SU-DHL-6 (cell line): Measurements from ENCODE around the gene RASA3.

Source experiments
- H2AFZ ChIP-seq: fragments of 200-600 bp; sonication (generic); 2 replicates; pipeline ENCODE4 v1.6.1; 2014; ENCODE audit warnings: low read depth, mild to moderate bottlenecking, moderate library complexity, mixed read lengths, antibody characterized with exemption, low read length; ENCODE audit not compliant: severe bottlenecking
- H3F3A ChIP-seq: fragments of 200-600 bp; shearing (Covaris generic); 2 replicates; pipeline ENCODE4 v1.6.0; 2016; ENCODE audit warnings: antibody characterized with exemption, mild to moderate bottlenecking; ENCODE audit not compliant: insufficient read depth
- H3K27ac ChIP-seq: fragments of 200-600 bp; sonication (generic); 2 replicates; pipeline ENCODE4 v1.5.1; 2016; ENCODE audit warnings: low read depth, mild to moderate bottlenecking, low read length, moderate library complexity, mixed read lengths
- H3K27me3 ChIP-seq: fragments of 200-600 bp; sonication (generic), shearing (Covaris generic); 2 replicates; pipeline ENCODE4 v1.6.0; 2014; ENCODE audit warnings: mild to moderate bottlenecking, low read length
- H3K36me3 ChIP-seq: fragments of 200-600 bp; sonication (generic); 2 replicates; pipeline ENCODE4 v1.6.1; 2014; ENCODE audit warnings: mild to moderate bottlenecking, low read length, mixed read lengths
- H3K4me2 ChIP-seq: fragments of 300-600, 200-600 bp; shearing (Covaris generic), sonication (generic); 2 replicates; pipeline ENCODE4 v1.6.0; 2014; ENCODE audit warnings: low read length, low read depth, mild to moderate bottlenecking; ENCODE audit not compliant: poor library complexity, severe bottlenecking
- H3K4me3 ChIP-seq: fragments of 200-600 bp; sonication (generic); 2 replicates; pipeline ENCODE4 v1.5.1; 2014; ENCODE audit warnings: antibody characterized with exemption, low read length, mild to moderate bottlenecking, mixed read lengths; ENCODE audit not compliant: insufficient read depth, poor library complexity, severe bottlenecking
- H3K79me2 ChIP-seq: fragments of 200-600 bp; sonication (generic); 2 replicates; pipeline ENCODE4 v1.6.1; 2014; ENCODE audit warnings: mild to moderate bottlenecking, low read length, moderate library complexity; ENCODE audit not compliant: insufficient read depth
- H3K9ac ChIP-seq: fragments of 200-600 bp; sonication (generic); 2 replicates; pipeline ENCODE4 v1.7.0; 2014; ENCODE audit warnings: mild to moderate bottlenecking, low read length
- H3K9me2 ChIP-seq: fragments of 200-600 bp; sonication (generic); replicated peaks from 2 replicates; pipeline ENCODE4 v1.6.1; 2014; ENCODE audit warnings: low read length; ENCODE audit not compliant: insufficient read depth
- H3K9me3 ChIP-seq: fragments of 200-600 bp; sonication (generic); 2 replicates; pipeline ENCODE4 v1.6.1; 2014; ENCODE audit warnings: low read length, mixed read lengths; ENCODE audit not compliant: insufficient read depth
- H4K20me1 ChIP-seq: fragments of 200-600 bp; sonication (generic); 2 replicates; pipeline ENCODE4 v1.6.1; 2014; ENCODE audit warnings: low read depth, mild to moderate bottlenecking, antibody characterized with exemption, low read length, moderate library complexity, mixed read lengths
- EZH2phosphoT487 ChIP-seq: fragments of 200-600 bp; sonication (generic), shearing (Covaris generic); conservative IDR thresholded peaks from 2 replicates; pipeline ENCODE4 v1.6.1; 2018; ENCODE audit warnings: mild to moderate bottlenecking, antibody characterized with exemption, low read length, moderate library complexity, mixed read lengths
- TF ChIP-seq, protein P1 (sequence below): fragments of 200-600 bp; sonication (generic); IDR thresholded peaks from one replicate; pipeline ENCODE4 v1.5.1; 2017; ENCODE audit warnings: antibody characterized with exemption, mild to moderate bottlenecking, low read length, moderate library complexity; ENCODE audit not compliant: insufficient read depth, poor library complexity, severe bottlenecking

Gene RASA3

DNA sequence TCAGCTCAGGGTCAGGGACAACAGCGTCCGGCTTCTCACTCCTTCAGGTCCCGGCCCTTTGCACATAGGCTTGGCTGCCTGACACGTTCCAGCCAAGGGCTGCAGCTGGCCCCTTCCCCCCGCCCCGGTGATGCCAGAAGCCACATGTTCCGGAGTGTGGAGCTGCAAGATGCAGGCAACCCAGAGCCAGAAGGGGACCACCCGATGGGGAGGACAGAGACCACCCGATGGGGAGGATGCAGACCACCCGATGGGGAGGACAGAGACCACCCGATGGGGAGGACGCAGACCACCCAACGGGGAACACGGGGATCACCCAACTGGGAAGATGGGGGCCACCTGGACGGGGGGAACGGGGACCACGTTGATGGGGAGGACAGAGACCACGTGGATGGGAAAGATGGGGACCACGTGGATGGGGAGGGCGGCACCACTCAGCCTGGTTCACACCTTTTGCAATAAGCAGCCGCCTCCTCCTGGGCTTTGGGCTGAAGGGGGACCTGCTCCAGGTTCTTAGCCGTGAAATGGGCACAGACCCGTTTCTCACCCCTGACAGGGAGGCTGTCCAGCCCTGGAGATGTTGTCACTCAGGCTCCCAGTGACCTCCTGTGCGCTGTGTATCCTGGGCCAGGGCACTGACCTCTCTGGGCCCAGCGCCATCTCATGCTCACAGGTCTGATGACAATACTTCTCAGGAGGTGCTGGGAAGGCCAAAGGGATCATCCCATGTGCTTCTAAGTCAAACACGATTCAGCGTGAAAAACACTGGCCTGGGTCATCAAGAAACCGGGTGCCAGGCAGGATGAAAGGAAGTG, 193.1 kb downstream of the RASA3 start:
- H4K20me1 ChIP-seq, result no peaks in the 10 kb centered on the region
- H3F3A ChIP-seq, result no peaks in the 10 kb centered on the region
- no peak overlapping the region for H3K4me3 ChIP-seq
- H3K36me3 ChIP-seq, result no peaks in the 10 kb centered on the region
- no peak overlapping the region for H3K27ac ChIP-seq
- no peak for TF ChIP-seq EZH2phosphoT487
- TF ChIP-seq, protein P1, sequence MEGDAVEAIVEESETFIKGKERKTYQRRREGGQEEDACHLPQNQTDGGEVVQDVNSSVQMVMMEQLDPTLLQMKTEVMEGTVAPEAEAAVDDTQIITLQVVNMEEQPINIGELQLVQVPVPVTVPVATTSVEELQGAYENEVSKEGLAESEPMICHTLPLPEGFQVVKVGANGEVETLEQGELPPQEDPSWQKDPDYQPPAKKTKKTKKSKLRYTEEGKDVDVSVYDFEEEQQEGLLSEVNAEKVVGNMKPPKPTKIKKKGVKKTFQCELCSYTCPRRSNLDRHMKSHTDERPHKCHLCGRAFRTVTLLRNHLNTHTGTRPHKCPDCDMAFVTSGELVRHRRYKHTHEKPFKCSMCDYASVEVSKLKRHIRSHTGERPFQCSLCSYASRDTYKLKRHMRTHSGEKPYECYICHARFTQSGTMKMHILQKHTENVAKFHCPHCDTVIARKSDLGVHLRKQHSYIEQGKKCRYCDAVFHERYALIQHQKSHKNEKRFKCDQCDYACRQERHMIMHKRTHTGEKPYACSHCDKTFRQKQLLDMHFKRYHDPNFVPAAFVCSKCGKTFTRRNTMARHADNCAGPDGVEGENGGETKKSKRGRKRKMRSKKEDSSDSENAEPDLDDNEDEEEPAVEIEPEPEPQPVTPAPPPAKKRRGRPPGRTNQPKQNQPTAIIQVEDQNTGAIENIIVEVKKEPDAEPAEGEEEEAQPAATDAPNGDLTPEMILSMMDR, result no peak
- no peaks in the 10 kb centered on the region for H3K79me2 ChIP-seq
- no peaks in the 10 kb centered on the region for H3K9me2 ChIP-seq
- H3K4me2 ChIP-seq, result no peak overlapping the region
- no peak overlapping the region for H3K9ac ChIP-seq
- H2AFZ ChIP-seq, result no peak overlapping the region
- no peaks in the 10 kb centered on the region for H3K9me3 ChIP-seq
- no peaks in the 10 kb centered on the region for H3K27me3 ChIP-seq

DNA sequence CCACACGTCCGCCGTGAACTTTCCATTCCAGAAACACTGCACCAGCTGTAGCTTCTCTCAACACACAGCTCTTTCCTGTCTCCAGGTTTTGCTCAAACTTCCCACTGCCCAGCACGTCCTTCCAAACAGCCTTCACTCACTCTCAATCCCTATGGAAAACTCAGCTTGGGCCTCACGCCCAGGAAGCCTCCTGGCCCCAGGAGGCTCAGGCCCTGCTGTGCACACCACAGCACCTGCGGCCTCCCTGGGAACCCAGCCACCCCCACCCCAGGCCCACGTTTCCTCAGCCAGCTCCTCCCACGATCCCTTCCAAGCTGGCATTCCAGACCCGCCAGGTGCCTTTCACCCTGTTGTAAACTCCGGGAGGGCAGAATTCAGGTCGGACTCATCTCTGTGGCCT, 193.7 kb downstream of the RASA3 start:
- H3F3A ChIP-seq, result no peaks in the 10 kb centered on the region
- H3K9me3 ChIP-seq, result no peaks in the 10 kb centered on the region
- TF ChIP-seq, protein P1, result no peak
- TF ChIP-seq EZH2phosphoT487, result no peak
- H3K79me2 ChIP-seq, result no peaks in the 10 kb centered on the region
- H2AFZ ChIP-seq, result no peak overlapping the region
- no peak overlapping the region for H3K4me2 ChIP-seq
- H3K4me3 ChIP-seq, result no peak overlapping the region
- H3K9ac ChIP-seq, result no peak overlapping the region
- no peaks in the 10 kb centered on the region for H3K9me2 ChIP-seq
- H3K36me3 ChIP-seq, result no peaks in the 10 kb centered on the region
- no peaks in the 10 kb centered on the region for H3K27me3 ChIP-seq
- H3K27ac ChIP-seq, result no peak overlapping the region
- H4K20me1 ChIP-seq, result no peaks in the 10 kb centered on the region

DNA sequence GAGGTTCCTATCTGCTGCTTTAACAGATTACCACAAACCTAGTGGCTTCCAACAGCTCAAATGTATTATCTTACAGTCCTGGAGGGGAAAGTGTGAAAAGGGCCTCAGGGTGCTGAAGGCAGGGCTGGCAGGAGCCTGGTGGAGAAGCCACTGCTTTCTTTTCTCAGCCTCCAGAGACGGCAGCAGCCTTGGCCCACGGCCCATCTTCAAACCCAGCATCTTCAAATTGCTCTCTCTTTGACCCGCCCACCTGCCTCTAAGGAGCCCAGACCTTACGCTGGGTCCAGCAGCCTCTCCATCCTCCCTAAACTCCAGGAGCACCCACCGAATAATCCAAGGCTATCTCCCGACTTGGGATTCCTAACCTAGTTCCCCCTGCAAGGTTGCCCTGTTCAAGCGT, 194.2 kb downstream of the RASA3 start:
- no peaks in the 10 kb centered on the region for H3F3A ChIP-seq
- H3K79me2 ChIP-seq, result no peaks in the 10 kb centered on the region
- no peaks in the 10 kb centered on the region for H3K36me3 ChIP-seq
- H3K4me2 ChIP-seq, result no peak overlapping the region
- H3K4me3 ChIP-seq, result no peak overlapping the region
- H3K9me2 ChIP-seq, result no peaks in the 10 kb centered on the region
- no peaks in the 10 kb centered on the region for H3K27me3 ChIP-seq
- H4K20me1 ChIP-seq, result no peaks in the 10 kb centered on the region
- no peak overlapping the region for H2AFZ ChIP-seq
- TF ChIP-seq, protein P1, result no peak
- TF ChIP-seq EZH2phosphoT487, result no peak
- H3K9ac ChIP-seq, result no peak overlapping the region
- no peaks in the 10 kb centered on the region for H3K9me3 ChIP-seq
- H3K27ac ChIP-seq, result no peak overlapping the region
